Mesothelial cell of epicardium (in vitro differentiated cells): ENCODE data around the gene EHD4. TPM values are rescaled to one million over a fixed set of nuclear protein-coding genes. Genes with fewer than 3 reads are reported as not detected.

ENCODE experiments used
- DNase-seq, 2 experiments: peaks; one replicate each; pipeline ENCODE4 v3.0.0; 2021; ENCODE audit warnings: low spot score in 2 of 2; ENCODE audit not compliant: unreplicated experiment in 2 of 2
- H3K27ac Mint-ChIP-seq: 2 replicates; pipeline ENCODE4 v1.8.0; 2021; ENCODE audit warnings: mixed read lengths
- H3K27me3 Mint-ChIP-seq: 2 replicates; pipeline ENCODE4 v1.8.0; 2021; ENCODE audit warnings: low read depth, mixed read lengths
- H3K36me3 Mint-ChIP-seq: 2 replicates; pipeline ENCODE4 v1.8.0; 2021; ENCODE audit warnings: mixed read lengths
- H3K4me1 Mint-ChIP-seq: 2 replicates; pipeline ENCODE4 v1.8.0; 2021; ENCODE audit warnings: mixed read lengths
- H3K4me3 Mint-ChIP-seq: 2 replicates; pipeline ENCODE4 v1.8.0; 2021; ENCODE audit warnings: mild to moderate bottlenecking, moderate library complexity, mixed read lengths
- H3K9me3 Mint-ChIP-seq: 2 replicates; pipeline ENCODE4 v1.8.0; 2021; ENCODE audit warnings: mixed read lengths
- CTCF ChIP-seq: fragments of 200-600 bp; sonication (generic); IDR thresholded peaks from one replicate; pipeline ENCODE4 v1.5.0; 2021; ENCODE audit warnings: antibody characterized with exemption; ENCODE audit not compliant: unreplicated experiment
- total RNA-seq: library from RNA; stranded (reverse); gene quantifications from 3 replicates; pipeline ENCODE4 v1.2.1, GENCODE V29; 2021

Gene EHD4
- total RNA-seq, 1 donor from 2014 or later = 16.1 TPM

GRCh38 chr15:41881920-41882688 is 90.3 kb downstream of the EHD4 start:
- DNase-seq = peak in 1 of 2 experiments; percentile 57
- Mint-ChIP-seq H3K36me3 (no peaks in the 10 kb centered on the region), H3K4me1 (peaks cover 10% of the 10 kb centered on the region), H3K27ac (no peak overlapping the region), H3K9me3 (no peaks in the 10 kb centered on the region), H3K4me3 (peak overlapping the region; percentile 56), H3K27me3 (peaks cover 24% of the 10 kb centered on the region)
- no peak for TF ChIP-seq CTCF

GRCh38 chr15:41881550-41881919 is 90.8 kb downstream of the EHD4 start:
- H3K27ac Mint-ChIP-seq = no peak overlapping the region
- H3K4me3 Mint-ChIP-seq = peak overlapping the region; percentile 38
- H3K9me3 Mint-ChIP-seq = no peaks in the 10 kb centered on the region
- DNase-seq = no peak
- TF ChIP-seq CTCF = no peak
- peaks cover 24% of the 10 kb centered on the region for H3K27me3 Mint-ChIP-seq
- H3K4me1 Mint-ChIP-seq = peaks cover 10% of the 10 kb centered on the region
- H3K36me3 Mint-ChIP-seq = no peaks in the 10 kb centered on the region

DNA sequence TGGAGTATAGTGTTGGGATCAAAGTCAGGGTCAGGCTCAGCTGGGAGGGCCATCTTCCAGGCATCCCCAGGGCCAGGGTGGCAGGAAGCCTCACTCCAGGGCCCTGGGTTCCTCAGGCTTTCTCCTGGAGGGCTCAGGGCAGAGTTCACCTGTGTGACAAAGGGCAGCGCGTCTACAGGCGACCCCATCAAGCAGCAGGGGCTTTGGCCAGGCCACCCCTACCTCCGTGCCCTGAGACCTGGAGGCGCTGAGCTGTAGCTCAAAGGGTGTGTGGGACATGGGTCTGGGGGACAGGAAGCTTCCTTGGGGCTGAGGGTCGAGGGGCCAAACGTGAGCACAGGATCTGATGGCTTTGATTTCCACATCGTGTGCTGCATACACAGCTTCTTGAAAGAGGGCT is 91.3 kb downstream of the EHD4 start:
- no peak for DNase-seq
- Mint-ChIP-seq H3K4me3 (peak overlapping the region; percentile 38), H3K4me1 (peaks cover 10% of the 10 kb centered on the region), H3K27me3 (peaks cover 24% of the 10 kb centered on the region), H3K9me3 (no peaks in the 10 kb centered on the region), H3K36me3 (no peaks in the 10 kb centered on the region), H3K27ac (no peak overlapping the region)
- TF ChIP-seq CTCF = no peak

- no peak for TF ChIP-seq CTCF
- H3K4me1 Mint-ChIP-seq = peaks cover 10% of the 10 kb centered on the region
- no peak overlapping the region for H3K4me3 Mint-ChIP-seq
- no peaks in the 10 kb centered on the region for H3K36me3 Mint-ChIP-seq
- H3K9me3 Mint-ChIP-seq = no peaks in the 10 kb centered on the region
- no peak overlapping the region for H3K27ac Mint-ChIP-seq
- H3K27me3 Mint-ChIP-seq = peaks cover 24% of the 10 kb centered on the region
- no peak for DNase-seq
Observed at GRCh38 chr15:41880156-41880877, 92.0 kb downstream of the EHD4 start.

GRCh38 chr15:41879321-41879845 is 93.0 kb downstream of the EHD4 start:
- Mint-ChIP-seq H3K36me3 (no peaks in the 10 kb centered on the region), H3K27me3 (peaks cover 22% of the 10 kb centered on the region), H3K27ac (no peak overlapping the region), H3K4me3 (no peak overlapping the region), H3K4me1 (peaks cover 10% of the 10 kb centered on the region), H3K9me3 (no peaks in the 10 kb centered on the region)
- no peak for DNase-seq
- TF ChIP-seq CTCF = no peak
